ENCODE measurements around the gene CEND1.

Gene CEND1

GRCh38 chr11:827146-827896, 37.4 kb upstream of the CEND1 start:
- no peak for DNase-seq (ENCODE audit: low read depth)

GRCh38 chr11:826836-827145, 36.9 kb upstream of the CEND1 start:
- DNase-seq (ENCODE audit: low read depth): no peak

- DNase-seq (ENCODE audit: low read depth): no peak
Observed at GRCh38 chr11:826227-826621, 36.3 kb upstream of the CEND1 start.

- DNase-seq (ENCODE audit: low read depth): no peak
Observed at GRCh38 chr11:825366-826226, 35.7 kb upstream of the CEND1 start.

GRCh38 chr11:824942-825341, 35.1 kb upstream of the CEND1 start:
- DNase-seq (ENCODE audit: low read depth): no peak

GRCh38 chr11:824292-824880, 34.5 kb upstream of the CEND1 start:
- DNase-seq (ENCODE audit: low read depth): no peak

- no peak for DNase-seq (ENCODE audit: low read depth)
Observed at GRCh38 chr11:823441-824291, 33.8 kb upstream of the CEND1 start.

GRCh38 chr11:821512-822371, 31.9 kb upstream of the CEND1 start:
- DNase-seq (ENCODE audit: low read depth): no peak

- no peak for DNase-seq (ENCODE audit: low read depth)
Observed at GRCh38 chr11:820655-821511, 31.0 kb upstream of the CEND1 start.

GRCh38 chr11:819943-820649, 30.2 kb upstream of the CEND1 start:
- DNase-seq (ENCODE audit: low read depth): peak; percentile 88

- peak; percentile 84 for DNase-seq (ENCODE audit: low read depth)
Observed at GRCh38 chr11:819129-819931, 29.4 kb upstream of the CEND1 start.

- no peak for DNase-seq (ENCODE audit: low read depth)
Observed at GRCh38 chr11:818396-819128, 28.7 kb upstream of the CEND1 start, which contains the start of gene PNPLA2. Gene PNPLA2 (plus strand): TSS chr11:818914. CDS start chr11:819719, 805 bp downstream.

GRCh38 chr11:816433-816779, 26.5 kb upstream of the CEND1 start:
- no peak for DNase-seq (ENCODE audit: low read depth)

GRCh38 chr11:815675-816432, 26.0 kb upstream of the CEND1 start:
- DNase-seq (ENCODE audit: low read depth): no peak

GRCh38 chr11:813456-814096, 23.7 kb upstream of the CEND1 start:
- no peak for DNase-seq (ENCODE audit: low read depth)

GRCh38 chr11:813072-813455, 23.2 kb upstream of the CEND1 start:
- DNase-seq (ENCODE audit: low read depth): no peak

- DNase-seq (ENCODE audit: low read depth): no peak
Observed at GRCh38 chr11:812390-812789, 22.5 kb upstream of the CEND1 start.
